K562 (cell line): ENCODE measurements around the gene CUX1. TPM values are rescaled to one million over a fixed set of nuclear protein-coding genes. Genes with fewer than 3 reads are reported as not detected.

Source experiments
- BMI1 ChIP-seq: fragments of 150-350 bp; IDR thresholded peaks from 2 replicates; pipeline ENCODE4 v1.6.1; 2014; ENCODE audit warnings: low read length
- CREB3L1 ChIP-seq: fragments of 450-650 bp; IDR thresholded peaks from 2 replicates; pipeline ENCODE4 v1.6.1; 2014; ENCODE audit warnings: low read depth, mild to moderate bottlenecking, moderate library complexity, borderline replicate concordance
- HMG20A ChIP-seq: fragments of 450-650 bp; formaldehyde crosslinking; conservative IDR thresholded peaks from 2 replicates; pipeline ENCODE4 v1.4.0; 2020; ENCODE audit warnings: mild to moderate bottlenecking, mixed read lengths
- HNRNPLL ChIP-seq: fragments of 200-400 bp; formaldehyde crosslinking; IDR thresholded peaks from 2 replicates; pipeline ENCODE4 v1.6.1; 2017; ENCODE audit warnings: low read length, low read depth, mild to moderate bottlenecking; ENCODE audit not compliant: poor library complexity, severe bottlenecking
- IFI16 ChIP-seq: fragments of 250-450 bp; sonication (Bioruptor Pico); IDR thresholded peaks from 2 replicates; pipeline ENCODE4 v2.1.2; 2022; ENCODE audit warnings: mild to moderate bottlenecking, inconsistent platforms
- MAFG ChIP-seq: fragments of 450-650 bp; conservative IDR thresholded peaks from 2 replicates; pipeline ENCODE4 v1.6.1; 2016; ENCODE audit warnings: missing genetic modification characterization, missing compliant biosample characterization
- MTA1 ChIP-seq: fragments of 450-650 bp; IDR thresholded peaks from 2 replicates; pipeline ENCODE4 v1.6.1; 2017; ENCODE audit warnings: borderline replicate concordance
- NCOA2 ChIP-seq, 2 experiments: fragments of 450-650 bp; IDR thresholded peaks; 2 replicates each; pipeline ENCODE4 v1.6.1; 2018; ENCODE audit warnings: mild to moderate bottlenecking in 2 of 2, moderate library complexity in 1 of 2; ENCODE audit not compliant: partially characterized antibody in 2 of 2
- NFXL1 ChIP-seq: fragments of 450-650 bp; formaldehyde crosslinking; IDR thresholded peaks from 2 replicates; pipeline ENCODE4 v1.4.0; 2021; ENCODE audit warnings: mild to moderate bottlenecking
- NR2F6 ChIP-seq: fragments of 450-650 bp; formaldehyde crosslinking; IDR thresholded peaks from 2 replicates; pipeline ENCODE4 v1.4.0; 2020; ENCODE audit warnings: mild to moderate bottlenecking
- TOE1 ChIP-seq, 2 experiments: fragments of 450-650 bp in 1 of 2; sonication (generic) in 1 of 2; formaldehyde crosslinking in 1 of 2; IDR thresholded peaks; 2 replicates each; pipeline versions ENCODE4 v1.7.1 to v1.8.0; 2016 to 2022; ENCODE audit warnings: borderline replicate concordance in 2 of 2, mild to moderate bottlenecking in 2 of 2, antibody characterized with exemption in 1 of 2, inconsistent platforms in 1 of 2, low read depth in 1 of 2, missing genetic modification reagents in 1 of 2, moderate library complexity in 1 of 2
- TRIM25 ChIP-seq: fragments of 450-650 bp; IDR thresholded peaks from 2 replicates; pipeline ENCODE4 v1.7.0; 2016; ENCODE audit warnings: borderline replicate concordance
- ZC3H11A ChIP-seq: IDR thresholded peaks from 2 replicates; pipeline ENCODE4 v1.6.1; 2012; ENCODE audit warnings: low read depth, low read length, improper control_type of control experiment
- ZSCAN32 ChIP-seq: fragments of 450-650 bp; formaldehyde crosslinking; IDR thresholded peaks from 2 replicates; pipeline ENCODE4 v1.4.0; 2020; ENCODE audit warnings: mild to moderate bottlenecking, moderate library complexity
- ZZZ3 ChIP-seq: fragments of 450-650 bp; IDR thresholded peaks from 2 replicates; pipeline ENCODE4 v1.6.1; 2016; ENCODE audit warnings: antibody characterized with exemption, mild to moderate bottlenecking, moderate library complexity
- polyA plus RNA-seq, 8 experiments: library from polyadenylated mRNA; depleted of rRNA in 4 of 8; stranded (reverse) in 5 of 8; unstranded in 3 of 8; fragments of >200 nt; fragmentation: Nextera tagmentation in 2 of 8; fragmentation: Illumina TruSeq in 1 of 8; extraction: Ambion mirVana in 2 of 8; extraction: Trizol in 1 of 8; gene quantifications; 2 replicates each; pipeline versions ENCODE4 v1.2.1 to v1.2.3, GENCODE V29; 2011 to 2014; ENCODE audit warnings: inconsistent platforms in 1 of 8, missing spikeins in 1 of 8
- total RNA-seq, 7 experiments: library from RNA; depleted of rRNA in 6 of 7; stranded (reverse); fragments of >200 nt in 6 of 7; fragmentation: Illumina TruSeq in 2 of 7; extraction: Trizol in 2 of 7; gene quantifications; 2 replicates each; pipeline versions ENCODE4 v1.2.1 to v1.2.3, GENCODE V29; 2011 to 2021; ENCODE audit warnings: low replicate concordance in 1 of 7
- TF ChIP-seq, protein P1 (sequence below), 2 experiments: fragments of 200-800 bp in 1 of 2; sonication (Bioruptor generic) in 1 of 2; sonication (generic) in 1 of 2; formaldehyde crosslinking in 1 of 2; IDR thresholded peaks in 1 of 2; conservative IDR thresholded peaks in 1 of 2; 2 replicates each; pipeline versions ENCODE4 v1.5.0 to v1.6.1; 2016 to 2020; ENCODE audit warnings: missing compliant biosample characterization in 1 of 2, missing genetic modification characterization in 1 of 2, missing genetic modification reagents in 1 of 2
- TF ChIP-seq, protein P2 (sequence below): fragments of 200-800 bp; sonication (Bioruptor generic); IDR thresholded peaks from 2 replicates; pipeline ENCODE4 v1.6.1; 2017; ENCODE audit warnings: missing genetic modification characterization, missing compliant biosample characterization
- TF ChIP-seq, protein P3 (sequence below): sonication (generic); formaldehyde crosslinking; IDR thresholded peaks from 2 replicates; pipeline ENCODE4 v1.9.0; 2022; ENCODE audit warnings: mild to moderate bottlenecking, missing genetic modification reagents

CUX1 gene
- total and polyA plus RNA-seq, 9 of the 15 experiments (the other 6 are each of a cell fraction or from before 2014, with no cell fraction given), result 3.6 to 55.3 (median 25.2) TPM

- TF ChIP-seq MTA1 (peak; percentile 63; the same call in 1 of the 2 replicates), ZZZ3 (no peak), HNRNPLL (peak; percentile 52), IFI16 (CRISPR knock-in tag) (no peak), ZC3H11A (0 out of 2 replicates have a peak, but pooled peaks have one; percentile 52), NFXL1 (CRISPR knock-in tag) (no peak), MAFG (tag) (no peak), HMG20A (CRISPR knock-in tag) (no peak), TRIM25 (no peak), ZSCAN32 (CRISPR knock-in tag) (no peak), TOE1 (IDR thresholded peaks at IDR 0.05; ENCODE audit: borderline replicate concordance) (peak; percentile 95), TOE1 (CRISPR knock-in tag; IDR thresholded peaks at IDR 0.05; ENCODE audit: borderline replicate concordance, low read depth) (no peak), NCOA2 (IDR thresholded peaks at IDR 0.05; ENCODE audit: partially characterized antibody in 2 of 2) (no peak), NR2F6 (CRISPR knock-in tag) (no peak), CREB3L1 (peak; percentile 85), BMI1 (no peak)
- TF ChIP-seq, protein P1, sequence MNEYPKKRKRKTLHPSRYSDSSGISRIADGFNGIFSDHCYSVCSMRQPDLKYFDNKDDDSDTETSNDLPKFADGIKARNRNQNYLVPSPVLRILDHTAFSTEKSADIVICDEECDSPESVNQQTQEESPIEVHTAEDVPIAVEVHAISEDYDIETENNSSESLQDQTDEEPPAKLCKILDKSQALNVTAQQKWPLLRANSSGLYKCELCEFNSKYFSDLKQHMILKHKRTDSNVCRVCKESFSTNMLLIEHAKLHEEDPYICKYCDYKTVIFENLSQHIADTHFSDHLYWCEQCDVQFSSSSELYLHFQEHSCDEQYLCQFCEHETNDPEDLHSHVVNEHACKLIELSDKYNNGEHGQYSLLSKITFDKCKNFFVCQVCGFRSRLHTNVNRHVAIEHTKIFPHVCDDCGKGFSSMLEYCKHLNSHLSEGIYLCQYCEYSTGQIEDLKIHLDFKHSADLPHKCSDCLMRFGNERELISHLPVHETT (CRISPR knock-in tag; conservative IDR thresholded peaks at IDR 0.05 in 1 of 2, IDR thresholded peaks at IDR 0.05 in 1 of 2), result no peak; a peak in 1 of 4 replicates
- TF ChIP-seq, protein P2, sequence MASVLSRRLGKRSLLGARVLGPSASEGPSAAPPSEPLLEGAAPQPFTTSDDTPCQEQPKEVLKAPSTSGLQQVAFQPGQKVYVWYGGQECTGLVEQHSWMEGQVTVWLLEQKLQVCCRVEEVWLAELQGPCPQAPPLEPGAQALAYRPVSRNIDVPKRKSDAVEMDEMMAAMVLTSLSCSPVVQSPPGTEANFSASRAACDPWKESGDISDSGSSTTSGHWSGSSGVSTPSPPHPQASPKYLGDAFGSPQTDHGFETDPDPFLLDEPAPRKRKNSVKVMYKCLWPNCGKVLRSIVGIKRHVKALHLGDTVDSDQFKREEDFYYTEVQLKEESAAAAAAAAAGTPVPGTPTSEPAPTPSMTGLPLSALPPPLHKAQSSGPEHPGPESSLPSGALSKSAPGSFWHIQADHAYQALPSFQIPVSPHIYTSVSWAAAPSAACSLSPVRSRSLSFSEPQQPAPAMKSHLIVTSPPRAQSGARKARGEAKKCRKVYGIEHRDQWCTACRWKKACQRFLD, result peak; percentile 96
- TF ChIP-seq, protein P3, sequence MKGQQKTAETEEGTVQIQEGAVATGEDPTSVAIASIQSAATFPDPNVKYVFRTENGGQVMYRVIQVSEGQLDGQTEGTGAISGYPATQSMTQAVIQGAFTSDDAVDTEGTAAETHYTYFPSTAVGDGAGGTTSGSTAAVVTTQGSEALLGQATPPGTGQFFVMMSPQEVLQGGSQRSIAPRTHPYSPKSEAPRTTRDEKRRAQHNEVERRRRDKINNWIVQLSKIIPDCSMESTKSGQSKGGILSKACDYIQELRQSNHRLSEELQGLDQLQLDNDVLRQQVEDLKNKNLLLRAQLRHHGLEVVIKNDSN (CRISPR knock-in tag), result peak; percentile 98
Observed at GRCh38 chr7:101856473-101857357, 39.3 kb downstream of the CUX1 start (continued).
